HG02852 (cell line): Measurements from ENCODE around the gene BMP3.
A peak's percentile ranks its signal among the peaks of the same experiment; 100 is the strongest.
"Not testable (repeated sequence)": the region's sequence is repeated elsewhere in the genome, so short reads cannot be mapped to it uniquely, and the experiment has no call there.

Experiments
- ATAC-seq: cut with Tn5 transposase; IDR thresholded peaks from one replicate; pipeline ENCODE4 v1.9.1; 2021; ENCODE audit warnings: mild to moderate bottlenecking, moderate library complexity; ENCODE audit not compliant: unreplicated experiment

The BMP3 gene, protein sequence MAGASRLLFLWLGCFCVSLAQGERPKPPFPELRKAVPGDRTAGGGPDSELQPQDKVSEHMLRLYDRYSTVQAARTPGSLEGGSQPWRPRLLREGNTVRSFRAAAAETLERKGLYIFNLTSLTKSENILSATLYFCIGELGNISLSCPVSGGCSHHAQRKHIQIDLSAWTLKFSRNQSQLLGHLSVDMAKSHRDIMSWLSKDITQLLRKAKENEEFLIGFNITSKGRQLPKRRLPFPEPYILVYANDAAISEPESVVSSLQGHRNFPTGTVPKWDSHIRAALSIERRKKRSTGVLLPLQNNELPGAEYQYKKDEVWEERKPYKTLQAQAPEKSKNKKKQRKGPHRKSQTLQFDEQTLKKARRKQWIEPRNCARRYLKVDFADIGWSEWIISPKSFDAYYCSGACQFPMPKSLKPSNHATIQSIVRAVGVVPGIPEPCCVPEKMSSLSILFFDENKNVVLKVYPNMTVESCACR

DNA sequence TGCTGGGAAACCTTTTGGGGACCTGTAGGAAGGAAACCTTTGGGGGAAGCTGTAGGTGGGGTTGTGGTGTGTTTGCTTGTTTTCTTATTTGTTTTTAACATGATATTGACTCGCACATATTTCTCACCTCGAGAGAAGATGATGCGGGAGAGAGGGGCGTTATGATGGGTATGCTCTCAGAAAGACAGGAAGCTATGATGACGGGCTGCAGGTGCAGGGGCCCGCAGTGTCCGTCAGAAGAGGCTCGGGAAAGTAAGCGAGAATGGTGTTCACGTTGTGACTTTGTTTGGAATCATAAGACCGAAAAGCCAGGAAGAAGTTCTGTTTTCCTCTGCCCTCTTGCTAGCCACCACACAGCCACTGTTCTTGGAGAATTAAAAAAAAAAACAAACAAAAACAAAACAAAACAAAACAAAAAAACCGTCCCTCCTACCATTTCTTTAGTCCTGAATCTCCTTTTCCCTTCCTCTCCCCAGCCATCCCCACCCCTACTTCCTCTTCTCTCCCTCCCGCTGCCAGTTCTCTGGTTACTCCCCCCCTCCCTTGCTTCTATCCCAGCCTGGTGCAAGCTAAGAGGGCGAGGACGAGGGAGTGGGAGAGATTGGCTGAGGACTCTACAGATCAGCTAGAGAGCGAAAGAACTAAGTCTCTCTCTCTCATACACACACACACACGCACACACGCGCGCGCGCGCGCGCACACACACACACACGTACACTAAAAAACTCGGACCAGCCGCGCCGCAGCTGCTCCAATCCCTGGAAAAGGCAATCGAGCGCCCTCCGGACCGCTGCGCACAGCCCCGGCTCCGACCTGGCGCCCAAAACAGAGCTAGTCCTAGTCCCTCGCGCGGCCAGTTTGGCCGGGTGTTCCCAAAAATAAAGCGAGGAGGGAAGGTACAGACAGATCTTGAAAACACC lies at the start of gene BMP3:
TSS of gene BMP3 (plus strand) at position 648 of the 920 bp plus-strand sequence. CDS start 577 bp downstream, outside the sequence.
- peak; percentile 41 for ATAC-seq

DNA sequence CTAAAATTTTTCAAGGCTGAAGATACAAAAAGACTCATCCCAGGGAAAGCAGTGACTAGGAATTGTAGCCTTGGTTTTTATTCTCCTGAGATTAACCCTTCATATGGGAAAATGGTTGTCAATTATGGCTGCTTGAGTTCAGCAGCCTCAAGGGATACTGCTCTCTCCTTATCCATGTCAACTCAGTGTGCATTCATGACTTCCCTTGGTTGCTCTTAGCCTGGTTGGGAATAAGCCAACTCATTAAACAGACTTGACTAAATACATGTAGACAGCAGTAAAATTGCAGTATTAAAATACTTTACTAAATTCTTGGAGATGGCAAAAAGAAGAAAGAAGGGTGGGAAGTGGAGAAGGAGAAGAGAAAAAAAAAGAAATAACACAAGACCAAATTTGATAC lies 44.5 kb upstream of the BMP3 start:
- ATAC-seq: no peak

DNA sequence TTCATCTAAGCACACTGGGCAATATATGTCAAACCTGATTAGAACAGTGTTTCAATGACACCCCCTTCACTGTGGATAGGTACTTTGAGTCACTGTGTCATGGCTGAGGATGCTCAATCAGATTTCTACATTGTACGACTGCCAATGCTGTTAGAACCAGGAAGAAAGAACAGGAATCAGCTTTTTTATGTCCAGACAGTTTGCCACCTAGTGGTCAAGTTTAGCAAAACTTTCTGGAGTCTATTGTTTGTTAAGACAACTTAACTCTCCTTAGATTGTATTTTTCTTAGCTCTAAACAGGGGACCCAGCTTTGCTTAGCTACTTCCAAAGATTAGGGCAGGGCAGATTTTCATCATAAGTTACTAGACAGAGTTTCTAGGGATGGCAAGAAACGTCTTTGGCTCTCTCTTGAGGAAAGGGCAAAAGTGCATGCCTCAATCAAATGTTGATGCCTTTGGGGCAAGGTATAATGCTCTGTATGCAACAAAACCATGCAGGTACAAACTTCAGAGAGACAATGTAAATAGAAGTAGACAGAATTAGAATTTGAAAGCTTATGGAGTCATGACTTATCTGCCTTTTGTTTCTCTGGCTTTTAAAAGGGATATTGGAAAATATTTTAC lies 40.5 kb upstream of the BMP3 start:
- ATAC-seq: peak; percentile 71

DNA sequence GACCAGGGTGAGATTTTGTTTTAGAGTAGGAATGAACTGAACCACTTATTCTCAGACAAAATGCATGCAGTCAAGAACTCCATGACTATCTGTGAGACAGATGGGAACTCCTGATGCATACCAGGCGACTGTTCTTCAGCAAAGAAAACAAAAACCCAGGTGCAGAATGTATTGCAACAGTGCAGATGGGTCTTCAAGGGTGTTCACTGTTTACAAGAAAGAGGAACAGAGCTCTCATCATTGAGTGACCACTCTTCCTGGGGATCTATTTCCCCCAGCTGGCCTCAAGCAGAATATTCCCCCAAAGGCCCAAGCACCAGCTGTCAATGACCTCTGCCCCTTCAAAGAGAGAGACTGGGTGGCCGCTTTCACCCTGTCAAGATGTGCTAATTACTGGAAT lies 39.7 kb upstream of the BMP3 start:
- no peak for ATAC-seq

DNA sequence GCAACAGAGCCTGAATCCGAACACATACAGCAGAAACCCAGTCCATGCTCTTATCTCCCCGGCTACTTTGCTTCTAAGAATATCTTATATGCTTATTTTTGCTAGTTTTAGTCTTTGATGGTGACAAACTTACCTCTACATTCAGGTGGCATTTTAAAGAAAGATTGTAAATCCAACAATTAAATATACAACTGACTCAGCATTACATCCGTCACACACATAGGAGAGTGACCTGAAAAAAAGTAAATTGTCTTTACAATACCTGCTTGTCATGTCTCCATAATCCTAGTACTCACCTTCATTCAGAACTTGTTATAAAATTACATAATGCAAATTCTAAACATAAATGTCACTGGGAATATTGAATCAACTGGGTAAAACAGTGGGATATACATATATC lies 30.6 kb upstream of the BMP3 start:
- no peak for ATAC-seq

DNA sequence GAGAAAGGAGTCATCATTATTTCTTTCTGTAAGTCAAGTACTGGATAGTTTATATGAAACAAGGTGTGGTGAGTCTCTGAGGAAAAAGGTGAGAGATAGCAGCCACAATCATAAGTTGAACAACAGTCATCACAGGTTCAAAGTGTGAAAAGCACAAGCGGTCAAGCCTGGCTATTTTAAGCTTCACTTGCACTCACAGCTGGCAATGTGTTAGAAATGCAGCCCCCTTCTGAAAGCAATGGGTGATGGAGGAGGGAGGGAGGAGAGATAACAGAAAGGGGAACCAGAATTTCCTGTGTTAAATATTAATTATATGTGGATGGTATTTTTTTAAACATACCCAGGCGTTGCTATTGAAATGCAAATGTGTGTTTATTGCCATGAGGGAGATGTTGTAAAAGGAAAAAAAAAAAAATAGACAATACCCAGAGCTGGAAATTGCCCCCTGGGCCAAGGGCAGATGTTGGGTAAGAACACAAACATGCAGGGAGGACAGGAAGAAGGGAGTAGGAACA lies 26.9 kb upstream of the BMP3 start:
- peak; percentile 94 for ATAC-seq

DNA sequence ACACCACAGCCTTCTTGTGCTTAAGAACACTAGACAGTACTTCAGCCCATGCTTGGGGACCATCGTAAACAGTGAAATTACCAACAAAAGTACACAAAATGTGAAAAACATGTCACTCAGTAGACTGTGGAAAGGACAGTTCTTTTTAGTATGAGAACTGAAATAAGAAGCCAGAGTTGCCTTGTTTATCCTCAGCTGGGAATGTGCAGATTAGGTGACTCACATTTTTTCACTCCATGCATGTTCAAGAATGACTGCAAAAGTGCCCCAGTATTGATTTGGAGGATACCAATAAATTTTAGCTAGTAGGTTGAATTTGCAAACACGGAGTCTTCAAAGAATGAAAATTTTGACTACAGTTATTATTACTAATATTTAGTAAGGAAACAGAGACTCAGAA lies 23.1 kb upstream of the BMP3 start:
- ATAC-seq: no peak

DNA sequence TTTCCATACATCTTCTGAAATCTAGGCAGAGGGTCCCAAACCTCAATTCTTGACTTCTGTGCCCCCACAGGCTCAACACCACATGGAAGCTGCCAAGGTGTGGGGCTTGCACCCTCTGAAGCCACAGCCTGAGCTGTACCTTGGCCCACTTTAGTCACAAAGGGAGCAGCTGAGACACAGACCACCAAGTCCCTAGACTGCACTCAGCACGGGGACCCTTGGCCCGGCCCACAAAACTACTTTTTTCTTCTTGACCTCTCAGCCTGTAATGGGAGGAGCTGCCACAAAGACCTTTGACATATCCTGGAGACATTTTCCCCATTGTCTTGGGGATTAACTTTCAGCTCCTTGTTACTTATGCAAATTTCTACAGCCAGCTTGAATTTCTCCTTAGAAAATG lies 13.9 kb upstream of the BMP3 start:
- not testable (repeated sequence) for ATAC-seq

DNA sequence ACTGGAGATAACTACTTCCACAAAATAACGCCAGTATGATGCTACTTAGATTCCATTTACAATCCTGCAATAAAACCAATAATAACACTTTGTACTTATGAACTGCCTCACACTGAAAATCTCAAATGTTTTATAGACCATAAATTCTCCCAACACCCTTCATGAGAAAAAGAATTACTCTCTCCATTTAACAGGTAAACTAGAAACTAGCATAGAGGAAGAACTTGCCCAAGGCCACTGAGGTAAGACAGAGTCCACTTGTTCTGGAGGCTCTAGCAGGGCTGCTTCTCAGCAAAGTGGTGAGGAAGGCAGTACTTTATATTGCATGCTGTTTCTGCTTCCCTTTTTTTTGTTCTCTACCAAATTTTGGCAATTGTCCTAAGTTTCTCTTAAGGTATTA lies 11.5 kb upstream of the BMP3 start:
- no peak for ATAC-seq

DNA sequence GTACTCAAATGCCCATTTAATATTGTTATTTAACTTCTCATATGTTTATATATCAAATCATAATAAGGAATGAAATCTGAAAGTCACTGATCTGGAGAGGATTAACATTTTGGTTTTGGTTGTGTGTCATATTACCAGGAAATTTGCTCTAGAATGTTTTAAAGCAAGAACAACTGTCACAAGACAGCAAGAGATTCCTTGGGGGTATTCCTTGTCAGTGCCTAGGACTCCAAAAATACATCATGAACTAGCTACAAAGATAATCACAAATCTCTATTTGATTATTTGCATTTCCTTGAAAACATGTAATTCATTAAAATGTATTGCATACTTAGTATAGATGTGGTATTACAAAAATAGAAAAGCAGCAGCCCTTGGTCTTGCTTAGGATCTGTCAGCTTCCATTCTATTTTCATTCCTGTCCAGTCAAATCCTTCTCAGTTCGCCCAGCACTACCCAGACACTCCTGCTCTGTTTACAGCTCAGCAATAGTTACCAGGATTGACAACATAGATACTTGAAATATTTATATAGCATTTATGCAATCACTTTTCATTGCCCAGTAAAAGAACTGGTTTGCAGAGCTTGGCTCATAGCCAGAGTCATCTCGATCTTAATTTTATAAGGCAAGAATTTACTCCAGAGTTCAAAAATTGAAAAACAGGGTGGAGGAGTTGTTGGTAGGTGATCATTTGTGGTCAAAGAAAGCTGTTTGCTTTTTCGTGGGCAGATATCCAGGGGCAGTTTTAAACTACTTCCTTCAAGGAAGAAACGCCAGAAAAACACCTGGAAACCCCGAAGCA lies 9.2 kb upstream of the BMP3 start:
- ATAC-seq: no peak

DNA sequence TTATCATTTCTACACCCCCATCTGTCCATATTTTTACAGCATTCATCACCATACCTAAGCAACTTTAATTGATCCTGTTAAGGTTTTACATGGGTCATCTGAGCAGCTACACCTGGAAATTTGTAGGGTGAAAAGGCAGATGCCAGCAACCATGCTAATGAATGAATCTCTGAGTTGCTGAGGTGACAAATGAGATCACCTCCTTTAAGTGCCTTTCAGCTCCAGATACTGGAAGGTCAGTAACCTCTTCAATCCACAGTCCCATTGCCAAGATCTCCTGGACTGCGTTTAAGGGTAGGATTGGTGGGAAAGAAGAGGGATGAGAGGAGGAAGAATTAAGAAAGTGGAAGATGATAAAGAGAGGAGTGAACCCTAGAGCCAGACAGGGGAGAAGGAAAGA lies 8.5 kb upstream of the BMP3 start:
- ATAC-seq: no peak

DNA sequence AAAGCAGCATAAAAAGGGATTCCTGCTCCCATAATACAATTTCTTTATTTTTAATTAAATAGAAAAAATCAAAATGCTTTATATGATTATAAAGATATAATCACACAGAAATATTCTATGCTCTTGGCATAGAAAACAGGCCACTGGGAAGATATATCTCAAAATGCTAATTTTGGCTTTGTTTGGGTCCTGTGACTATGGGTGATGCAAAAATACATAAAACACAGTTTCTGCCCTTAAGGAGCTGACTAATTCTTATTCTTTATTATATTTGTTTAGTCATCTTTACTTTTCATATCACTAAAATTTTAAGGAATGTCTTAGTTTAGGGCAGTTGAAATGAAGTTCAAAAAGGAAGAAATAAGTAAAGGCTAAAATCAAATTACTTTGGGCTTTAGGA lies 7.0 kb upstream of the BMP3 start:
- ATAC-seq: no peak

DNA sequence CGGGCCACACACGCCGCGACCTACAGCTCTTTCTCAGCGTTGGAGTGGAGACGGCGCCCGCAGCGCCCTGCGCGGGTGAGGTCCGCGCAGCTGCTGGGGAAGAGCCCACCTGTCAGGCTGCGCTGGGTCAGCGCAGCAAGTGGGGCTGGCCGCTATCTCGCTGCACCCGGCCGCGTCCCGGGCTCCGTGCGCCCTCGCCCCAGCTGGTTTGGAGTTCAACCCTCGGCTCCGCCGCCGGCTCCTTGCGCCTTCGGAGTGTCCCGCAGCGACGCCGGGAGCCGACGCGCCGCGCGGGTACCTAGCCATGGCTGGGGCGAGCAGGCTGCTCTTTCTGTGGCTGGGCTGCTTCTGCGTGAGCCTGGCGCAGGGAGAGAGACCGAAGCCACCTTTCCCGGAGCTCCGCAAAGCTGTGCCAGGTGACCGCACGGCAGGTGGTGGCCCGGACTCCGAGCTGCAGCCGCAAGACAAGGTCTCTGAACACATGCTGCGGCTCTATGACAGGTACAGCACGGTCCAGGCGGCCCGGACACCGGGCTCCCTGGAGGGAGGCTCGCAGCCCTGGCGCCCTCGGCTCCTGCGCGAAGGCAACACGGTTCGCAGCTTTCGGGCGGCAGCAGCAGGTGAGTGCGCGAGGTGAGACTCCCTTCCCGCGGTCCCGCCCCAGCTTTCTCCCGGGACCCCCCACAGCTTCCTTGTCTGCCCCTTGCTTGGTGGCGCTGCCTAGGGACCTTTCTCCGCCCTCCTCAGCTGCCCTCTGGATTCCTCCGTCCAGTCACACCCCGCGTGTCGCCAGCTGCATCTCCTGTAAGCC lies 678 bp downstream of the BMP3 start:
- ATAC-seq: peak; percentile 34

DNA sequence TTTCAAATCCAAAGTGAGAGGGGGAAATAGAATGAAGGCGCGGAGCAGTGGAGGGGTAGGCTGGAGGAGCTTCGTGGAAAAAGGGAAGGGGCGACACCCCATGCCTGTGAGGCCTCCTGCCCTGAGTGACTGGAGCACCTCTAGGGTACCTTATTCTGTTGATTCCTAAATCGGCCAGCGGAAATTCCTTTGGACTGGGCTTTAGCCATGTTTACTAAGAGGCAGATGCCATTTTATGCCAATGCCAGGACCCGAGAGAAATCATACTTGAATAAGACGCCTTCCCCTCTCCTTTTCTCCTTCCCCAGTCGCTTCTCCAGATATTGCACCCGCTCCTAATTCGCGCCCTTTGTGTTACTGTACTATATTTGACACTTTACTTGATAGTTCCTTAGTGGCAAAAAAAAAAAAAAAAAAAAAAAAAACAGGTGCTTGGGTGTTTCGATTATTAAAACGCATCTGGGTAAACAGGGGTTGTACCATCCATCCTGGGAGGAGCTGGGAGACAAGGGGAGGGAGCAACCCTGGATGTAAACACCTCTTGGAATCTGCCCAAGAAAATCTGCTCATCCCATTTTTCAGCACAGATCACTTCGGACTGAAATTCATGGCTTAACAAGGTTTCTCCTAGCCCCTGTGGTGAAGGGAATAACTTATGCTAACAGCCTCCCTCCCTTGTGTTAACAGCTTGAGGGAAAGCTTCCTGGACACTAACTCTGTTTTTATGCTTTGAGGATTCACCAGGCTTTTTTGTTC lies 1.5 kb downstream of the BMP3 start:
- no peak for ATAC-seq

DNA sequence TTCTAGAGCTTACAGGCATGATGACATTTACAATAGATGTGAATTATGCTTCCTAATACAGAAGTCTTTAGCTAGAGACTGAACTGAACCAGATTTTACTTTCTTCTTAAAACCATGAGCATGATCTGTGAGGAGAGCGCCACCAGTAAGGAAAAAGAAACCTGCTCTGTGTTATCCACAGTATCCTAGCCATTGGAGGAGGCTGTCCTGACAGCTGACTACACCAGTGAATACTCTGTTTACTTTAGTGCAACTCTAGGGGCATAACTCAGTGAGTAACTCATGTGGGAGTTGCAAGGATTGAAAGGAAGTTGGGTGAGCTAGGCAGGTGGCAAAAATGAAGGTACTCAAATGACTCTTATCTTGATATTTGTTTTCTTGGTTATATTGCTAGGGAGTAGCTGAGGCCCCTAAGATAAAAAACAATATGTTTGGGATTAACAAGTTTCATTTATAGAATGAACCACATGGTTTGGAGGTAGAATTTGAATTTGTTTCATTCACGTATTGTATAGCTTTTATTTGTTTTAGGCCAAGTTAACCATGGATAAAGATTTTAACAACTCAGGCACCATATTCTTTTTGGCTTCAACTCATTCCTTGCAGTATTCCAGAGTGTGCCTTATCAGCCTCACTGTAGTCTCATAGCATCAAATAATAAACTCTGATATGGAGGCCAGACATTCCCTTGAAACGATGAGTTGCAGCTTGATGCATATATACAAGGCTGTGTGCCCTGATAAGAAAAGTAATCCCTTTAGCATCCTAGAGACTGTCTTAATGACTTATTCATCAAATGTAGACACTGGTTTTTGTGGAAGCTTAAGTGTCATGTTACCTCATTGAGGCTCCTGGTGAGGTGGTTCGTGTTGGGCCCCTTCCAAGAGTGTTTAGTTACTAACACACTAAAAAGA lies 2.5 kb downstream of the BMP3 start:
- no peak for ATAC-seq

DNA sequence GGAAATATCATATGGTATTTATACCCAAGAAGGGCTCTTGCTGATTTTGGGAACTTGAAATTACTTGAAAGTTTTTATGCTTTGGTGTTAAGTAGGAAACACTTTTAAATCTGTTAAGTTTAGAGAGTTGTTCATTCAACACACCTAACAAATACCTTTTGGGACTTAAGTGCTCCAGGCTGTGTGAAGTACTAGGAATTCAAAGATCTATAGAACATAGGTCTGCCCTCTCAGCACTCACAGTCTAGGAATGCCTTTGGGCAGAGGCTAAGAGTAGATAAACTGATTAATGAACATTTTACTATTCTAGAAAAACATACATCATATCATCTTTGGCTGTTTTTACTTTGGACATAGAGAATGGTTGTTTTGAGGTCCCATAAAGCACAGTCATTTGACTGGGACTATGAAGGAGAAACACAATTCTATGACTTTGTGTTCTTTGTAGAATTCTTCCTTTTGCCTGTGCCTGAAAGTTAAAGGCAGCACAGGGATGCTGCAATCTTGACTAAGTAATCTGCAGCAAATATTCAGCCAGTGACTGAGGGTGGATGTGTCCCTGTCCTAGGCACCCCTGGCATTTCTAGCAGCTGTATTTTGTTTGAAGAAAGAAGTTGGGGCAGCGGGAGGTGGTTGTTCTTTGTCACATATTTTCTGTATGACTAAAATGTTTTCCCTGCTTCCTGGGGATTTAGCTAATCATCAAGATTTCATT lies 8.3 kb downstream of the BMP3 start:
- ATAC-seq: peak; percentile 38

DNA sequence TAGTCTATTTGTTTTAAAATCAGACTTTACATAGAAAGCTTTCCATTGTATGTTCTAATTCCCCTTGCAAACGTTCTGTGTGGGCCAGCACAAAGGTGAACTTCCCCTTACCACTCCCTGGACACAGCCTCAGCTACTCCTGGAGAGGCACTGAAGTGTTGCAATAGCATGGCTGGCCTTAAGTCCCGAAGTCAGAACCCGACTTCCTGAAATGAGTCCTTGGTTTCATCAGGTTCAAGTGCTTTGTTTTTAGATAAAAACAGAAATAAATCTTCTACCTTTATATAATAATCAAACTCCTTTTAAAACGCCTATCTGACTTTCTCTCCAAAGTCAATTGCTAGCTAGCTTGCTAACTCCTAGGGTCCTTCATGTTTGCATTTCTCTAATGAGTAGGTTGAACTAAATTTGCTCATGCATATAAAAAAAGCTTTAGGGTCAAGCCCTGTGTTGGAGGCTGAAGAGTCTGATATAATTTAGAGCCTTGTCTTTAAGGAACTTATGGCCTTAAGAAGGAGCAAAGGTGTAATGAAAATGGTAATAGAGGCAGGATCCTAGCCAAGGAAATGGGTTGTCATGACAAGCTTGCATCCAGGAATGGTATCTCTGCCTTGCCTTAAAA lies 9.0 kb downstream of the BMP3 start:
- ATAC-seq: peak; percentile 56
